LoVo (cell line): ENCODE results near the gene FBLN2.
A peak's percentile ranks its signal among the peaks of the same experiment; 100 is the strongest.

Experiments
- DNase-seq: peaks from one replicate; pipeline ENCODE4 v3.0.0-alpha.2; 2016; ENCODE audit warnings: low spot score

The FBLN2 gene

GRCh38 chr3:13582366-13583250 lies 33.7 kb downstream of the FBLN2 start:
- DNase-seq, result no peak

GRCh38 chr3:13583251-13584180 lies 34.6 kb downstream of the FBLN2 start:
- no peak for DNase-seq

- no peak for DNase-seq
Measured at GRCh38 chr3:13584427-13584891, 35.5 kb downstream of the FBLN2 start.

- no peak for DNase-seq
Measured at GRCh38 chr3:13584901-13585300, 36.0 kb downstream of the FBLN2 start.

- DNase-seq, result no peak
Measured at GRCh38 chr3:13587442-13587841, 38.5 kb downstream of the FBLN2 start.

- DNase-seq, result no peak
Measured at GRCh38 chr3:13588221-13588701, 39.3 kb downstream of the FBLN2 start.

GRCh38 chr3:13588993-13589392 lies 40.1 kb downstream of the FBLN2 start:
- DNase-seq, result no peak

- no peak for DNase-seq
Measured at GRCh38 chr3:13590841-13591520, 42.1 kb downstream of the FBLN2 start.

GRCh38 chr3:13593615-13594014 lies 44.7 kb downstream of the FBLN2 start:
- no peak for DNase-seq

- DNase-seq, result no peak
Measured at GRCh38 chr3:13594146-13594545, 45.2 kb downstream of the FBLN2 start.

GRCh38 chr3:13594991-13595421 lies 46.1 kb downstream of the FBLN2 start:
- DNase-seq, result no peak

- DNase-seq, result no peak
Measured at GRCh38 chr3:13595485-13595884, 46.6 kb downstream of the FBLN2 start.

GRCh38 chr3:13596426-13597205 lies 47.7 kb downstream of the FBLN2 start:
- no peak for DNase-seq

GRCh38 chr3:13597661-13598060 lies 48.7 kb downstream of the FBLN2 start:
- DNase-seq, result no peak

GRCh38 chr3:13598201-13598600 lies 49.3 kb downstream of the FBLN2 start:
- DNase-seq, result no peak

GRCh38 chr3:13598926-13599886 lies 50.3 kb downstream of the FBLN2 start:
- DNase-seq, result no peak

- no peak for DNase-seq
Measured at GRCh38 chr3:13599887-13600450, 51.0 kb downstream of the FBLN2 start.

GRCh38 chr3:13600950-13601691 lies 52.2 kb downstream of the FBLN2 start:
- DNase-seq, result peak; percentile 36

- DNase-seq, result no peak
Measured at GRCh38 chr3:13601692-13602080, 52.8 kb downstream of the FBLN2 start.
